ENCODE data around the gene ARMH1. TPM values are rescaled to one million over a fixed set of nuclear protein-coding genes. Genes with fewer than 3 reads are reported as not detected.

Gene ARMH1
- total RNA-seq, 2 experiments from 2014 or later, result 79.9 to 84.0 TPM

- H3K27me3 Mint-ChIP-seq, result no peaks in the 10 kb centered on the region
- H3K4me1 Mint-ChIP-seq (ENCODE audit: low read depth), result peaks cover 65% of the 10 kb centered on the region
- no peaks in the 10 kb centered on the region for H3K9me3 Mint-ChIP-seq
- DNase-seq (no peak), ATAC-seq (ENCODE audit: poor library complexity) (no peak)
- no peak overlapping the region for H3K27ac Mint-ChIP-seq
- Histone ChIP-seq H3K4me1 (ENCODE audit: insufficient read depth, low read length) (peaks cover 63% of the 10 kb centered on the region), H3K27ac (ENCODE audit: low read depth in 1 of 2, low read length in 2 of 2) (no peak overlapping the region), H3K36me3 (ENCODE audit: insufficient read depth, low read length) (no peaks in the 10 kb centered on the region), H3K4me3 (ENCODE audit: low read length) (no peak overlapping the region), H3K9me3 (ENCODE audit: control insufficient read depth in 1 of 2, insufficient read depth in 1 of 2, low read length in 2 of 2) (no peaks in the 10 kb centered on the region), H3K27me3 (ENCODE audit: control insufficient read depth in 1 of 2, insufficient read depth in 2 of 2, low read length in 2 of 2) (no peaks in the 10 kb centered on the region)
- no peaks in the 10 kb centered on the region for H3K36me3 Mint-ChIP-seq (ENCODE audit: low read depth)
- intact Hi-C loops (cut with DNase I, micrococcal nuclease), result loop anchor here (5.0 to 10.0 kb wide), 3 partner anchors 585 to 868 kb away; partner anchors contain the start of genes TESK2 (in 2 of the 2) and NASP (in 1 of the 2)
- H3K4me3 Mint-ChIP-seq, result no peak overlapping the region
- CTCF ChIA-PET, result interaction anchor here (1.3 to 1.4 kb wide), 2 partner anchors 12 to 14 kb away, joined by 4 to 5 read pairs; partner anchors contain the start of gene RNU5D-1
- POLR2A ChIA-PET, result interaction anchor here (1.0 to 7.9 kb wide), 3 partner anchors 11 to 295 kb away, joined by 3 to 138 read pairs (median 3); partner anchors contain the start of genes RNU5D-1 and UROD
- no peak for TF ChIP-seq CTCF (IDR thresholded peaks at IDR 0.05)
Observed at GRCh38 chr1:44717156-44717555, 42.6 kb downstream of the ARMH1 start.

DNA sequence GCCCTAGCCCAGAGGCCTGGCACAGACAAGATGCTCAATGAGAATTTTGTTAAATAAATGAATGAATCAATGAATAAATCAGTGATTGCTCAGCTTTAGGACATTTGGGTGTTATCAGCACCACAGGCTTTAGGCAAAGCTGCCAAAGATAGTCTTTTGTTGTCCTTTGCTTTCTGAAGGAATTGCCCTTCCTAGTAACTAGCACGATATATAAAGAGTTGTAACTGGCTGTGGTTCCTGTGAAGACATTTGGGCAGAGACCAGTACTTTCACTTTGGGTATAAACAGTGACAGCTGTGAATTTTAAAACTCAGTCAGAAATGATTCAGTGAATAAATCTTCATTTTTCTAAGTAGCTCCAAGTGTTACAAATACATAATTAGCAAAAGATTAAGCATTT, 43.1 kb downstream of the ARMH1 start:
- Mint-ChIP-seq H3K27me3 (no peaks in the 10 kb centered on the region), H3K4me3 (no peak overlapping the region), H3K36me3 (ENCODE audit: low read depth) (no peaks in the 10 kb centered on the region), H3K27ac (no peak overlapping the region), H3K4me1 (ENCODE audit: low read depth) (peaks cover 66% of the 10 kb centered on the region), H3K9me3 (no peaks in the 10 kb centered on the region)
- TF ChIP-seq CTCF (IDR thresholded peaks at IDR 0.05), result no peak
- Histone ChIP-seq H3K4me1 (ENCODE audit: insufficient read depth, low read length) (peaks cover 68% of the 10 kb centered on the region), H3K27me3 (ENCODE audit: control insufficient read depth in 1 of 2, insufficient read depth in 2 of 2, low read length in 2 of 2) (no peaks in the 10 kb centered on the region), H3K36me3 (ENCODE audit: insufficient read depth, low read length) (no peaks in the 10 kb centered on the region), H3K27ac (ENCODE audit: low read depth in 1 of 2, low read length in 2 of 2) (no peak overlapping the region), H3K4me3 (ENCODE audit: low read length) (no peak overlapping the region), H3K9me3 (ENCODE audit: control insufficient read depth in 1 of 2, insufficient read depth in 1 of 2, low read length in 2 of 2) (no peaks in the 10 kb centered on the region)
- intact Hi-C loops (cut with DNase I, micrococcal nuclease), result loop anchor here (5.0 to 10.0 kb wide), 3 partner anchors 585 to 867 kb away; partner anchors contain the start of genes TESK2 (in 2 of the 2) and NASP (in 1 of the 2)
- ATAC-seq (ENCODE audit: poor library complexity), result no peak
- DNase-seq, result no peak
- CTCF ChIA-PET, result interaction anchor here (0.9 to 1.3 kb wide), 2 partner anchors 12 to 14 kb away, joined by 3 to 5 read pairs; partner anchors contain the start of gene RNU5D-1
- POLR2A ChIA-PET, result interaction anchor here (1.0 to 7.9 kb wide), 3 partner anchors 10 to 294 kb away, joined by 3 to 138 read pairs (median 3); partner anchors contain the start of genes RNU5D-1 and UROD

- Histone ChIP-seq H3K27me3 (ENCODE audit: control insufficient read depth in 1 of 2, insufficient read depth in 2 of 2, low read length in 2 of 2) (no peaks in the 10 kb centered on the region), H3K4me1 (ENCODE audit: insufficient read depth, low read length) (peaks cover 72% of the 10 kb centered on the region), H3K4me3 (ENCODE audit: low read length) (no peak overlapping the region), H3K36me3 (ENCODE audit: insufficient read depth, low read length) (no peaks in the 10 kb centered on the region), H3K9me3 (ENCODE audit: control insufficient read depth in 1 of 2, insufficient read depth in 1 of 2, low read length in 2 of 2) (no peaks in the 10 kb centered on the region), H3K27ac (ENCODE audit: low read depth in 1 of 2, low read length in 2 of 2) (no peak overlapping the region)
- ATAC-seq (ENCODE audit: poor library complexity), result no peak
- H3K9me3 Mint-ChIP-seq, result no peaks in the 10 kb centered on the region
- no peak overlapping the region for H3K27ac Mint-ChIP-seq
- CTCF ChIA-PET, result interaction anchor here (0.9 to 1.3 kb wide), 2 partner anchors 11 to 13 kb away, joined by 3 to 5 read pairs; partner anchors contain the start of gene RNU5D-1
- intact Hi-C loops (cut with DNase I, micrococcal nuclease), result loop anchor here (5.0 to 10.0 kb wide), 3 partner anchors 584 to 867 kb away; partner anchors contain the start of genes TESK2 (in 2 of the 2) and NASP (in 1 of the 2)
- H3K4me3 Mint-ChIP-seq, result no peak overlapping the region
- no peaks in the 10 kb centered on the region for H3K36me3 Mint-ChIP-seq (ENCODE audit: low read depth)
- no peaks in the 10 kb centered on the region for H3K27me3 Mint-ChIP-seq
- peaks cover 70% of the 10 kb centered on the region for H3K4me1 Mint-ChIP-seq (ENCODE audit: low read depth)
- no peak for TF ChIP-seq CTCF (IDR thresholded peaks at IDR 0.05)
- DNase-seq, result no peak
- POLR2A ChIA-PET, result interaction anchor here (1.0 to 7.9 kb wide), 4 partner anchors 10 to 294 kb away, joined by 3 to 138 read pairs (median 6); partner anchors contain the start of genes RNU5D-1, RPS8 and UROD
Observed at GRCh38 chr1:44718091-44718490, 43.6 kb downstream of the ARMH1 start.
